Stimulated activated CD8-positive, alpha-beta memory T cell treated with anti-CD3 and anti-CD28 coated beads, Interleukin-4, amount 100 ng/mL, for 4 hours (primary cell): ENCODE results near the gene ZCCHC3.

Experiments
- DNase-seq, 2 donors: peaks; one replicate each; pipeline ENCODE4 v3.0.0-alpha.2; 2020; ENCODE audit warnings: low read depth in 2 of 2, low spot score in 1 of 2

The ZCCHC3 gene

GRCh38 chr20:278607-279571 is 18.5 kb upstream of the ZCCHC3 start:
- no peak for DNase-seq

GRCh38 chr20:284172-284571 is 13.2 kb upstream of the ZCCHC3 start:
- DNase-seq, result no peak

DNA sequence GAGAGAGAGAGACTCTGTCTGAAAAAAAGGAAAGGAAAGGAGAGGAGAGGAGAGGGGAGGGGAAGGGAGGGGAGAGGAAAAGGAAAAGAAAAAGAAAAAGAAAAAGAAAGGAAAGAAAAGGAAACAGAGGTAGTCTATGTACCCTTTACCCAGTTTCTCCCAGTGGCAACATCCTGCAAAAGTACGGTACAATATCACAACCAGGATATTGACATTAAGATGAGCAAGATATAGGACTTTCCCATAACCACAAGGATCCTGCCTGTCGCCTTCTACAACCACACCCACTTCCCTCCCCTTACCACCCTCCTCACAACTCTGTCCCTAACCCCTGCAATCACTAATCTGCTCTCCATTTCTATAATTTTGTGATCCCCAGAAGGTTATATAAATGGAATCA is 10.9 kb upstream of the ZCCHC3 start:
- no peak for DNase-seq

DNA sequence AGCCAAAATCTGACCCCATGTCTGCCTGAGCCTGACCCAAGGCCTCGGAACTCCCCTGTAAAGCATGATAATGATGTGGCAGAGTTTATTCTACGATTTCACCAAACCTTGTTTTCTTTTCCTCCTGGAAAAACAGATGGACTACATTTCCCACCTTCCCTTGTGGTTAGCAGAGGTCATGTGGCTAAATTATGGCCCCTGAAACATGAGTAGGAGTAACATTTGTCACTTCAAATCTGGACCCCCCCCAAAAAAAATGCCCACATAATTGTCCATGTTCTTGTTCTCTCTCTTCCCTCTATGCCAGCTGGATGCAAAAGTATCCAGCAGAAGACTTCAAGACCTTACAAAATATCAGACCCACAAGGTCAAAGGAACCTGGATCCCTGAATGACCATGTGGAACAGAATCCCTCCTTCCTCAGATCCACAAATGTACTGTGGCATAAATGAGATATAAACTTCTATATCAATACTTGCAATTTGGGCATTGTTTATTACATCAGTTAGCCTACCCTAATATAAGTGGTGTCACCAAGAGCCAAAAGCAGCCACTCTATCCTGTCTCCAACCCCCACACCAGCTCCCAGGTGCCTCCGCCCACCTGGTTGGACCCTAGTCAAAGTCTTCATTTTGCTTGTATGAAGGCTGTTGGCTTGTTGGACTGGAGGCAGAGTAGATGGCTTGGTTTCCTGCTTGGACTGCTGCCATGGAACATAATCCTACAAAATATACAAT is 8.2 kb upstream of the ZCCHC3 start:
- DNase-seq, result no peak

GRCh38 chr20:289693-290083 is 7.7 kb upstream of the ZCCHC3 start:
- no peak for DNase-seq

DNA sequence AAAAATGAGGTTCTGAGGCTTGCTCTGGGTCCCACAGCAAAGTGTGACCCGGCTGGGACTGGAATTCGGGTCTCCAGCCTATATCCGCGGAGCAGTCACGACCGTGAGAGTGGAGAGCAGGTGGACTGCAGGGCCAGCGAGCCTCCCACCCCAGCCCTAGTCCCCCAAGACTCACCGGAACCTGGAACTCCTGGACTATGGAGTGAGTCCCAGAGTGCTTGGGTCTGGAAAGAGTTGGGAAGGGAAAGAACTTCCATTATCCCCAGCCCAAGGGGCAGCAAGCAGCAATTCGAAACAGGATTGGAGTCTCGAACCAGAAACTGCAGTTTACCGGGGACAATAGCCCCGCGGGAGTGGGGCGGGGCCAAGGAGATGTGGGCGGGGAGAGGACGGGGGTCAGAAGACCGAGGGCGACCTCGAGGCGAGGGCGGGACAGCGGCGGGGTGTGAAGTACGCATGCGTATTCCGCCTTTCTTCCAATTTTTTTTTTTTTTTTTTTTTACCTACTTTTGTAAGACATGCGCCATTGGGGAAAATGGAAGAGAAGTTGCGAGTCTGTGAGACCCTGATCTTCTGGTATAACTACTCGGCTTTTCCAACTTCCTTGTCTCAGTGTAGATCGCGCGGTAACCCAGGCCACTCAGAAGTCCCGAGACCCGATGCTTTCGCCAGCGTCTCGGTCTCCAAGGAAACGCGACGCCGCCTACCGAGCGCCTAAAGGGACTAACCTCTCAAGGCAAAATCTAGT is 7.1 kb upstream of the ZCCHC3 start, which contains the start of gene C20orf96:
Gene C20orf96, minus strand, starts transcription at position 667 of the 748 bp plus-strand sequence. Its CDS starts 140 bp downstream, at position 527.
- DNase-seq, result peak; percentile 70 to 71

DNA sequence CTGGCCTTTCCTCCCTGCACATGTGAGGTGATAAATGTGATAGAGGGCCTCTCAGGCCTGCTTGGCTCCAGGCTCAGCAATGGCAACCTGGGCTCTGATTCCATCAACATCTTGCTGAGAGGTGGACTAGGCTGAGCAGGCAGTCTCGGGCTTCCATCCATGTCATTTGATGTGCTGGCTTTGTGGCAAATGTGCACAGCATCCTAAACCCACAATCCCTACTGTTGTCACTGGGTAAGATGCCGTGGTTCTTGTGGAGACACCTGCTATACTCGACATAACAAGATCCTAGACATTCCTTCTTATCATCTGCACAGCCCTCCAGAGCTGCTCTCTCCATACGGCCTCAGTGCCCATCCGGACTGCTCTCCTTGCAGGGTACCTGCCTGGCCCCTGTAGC is 2.8 kb upstream of the ZCCHC3 start:
- no peak for DNase-seq

DNA sequence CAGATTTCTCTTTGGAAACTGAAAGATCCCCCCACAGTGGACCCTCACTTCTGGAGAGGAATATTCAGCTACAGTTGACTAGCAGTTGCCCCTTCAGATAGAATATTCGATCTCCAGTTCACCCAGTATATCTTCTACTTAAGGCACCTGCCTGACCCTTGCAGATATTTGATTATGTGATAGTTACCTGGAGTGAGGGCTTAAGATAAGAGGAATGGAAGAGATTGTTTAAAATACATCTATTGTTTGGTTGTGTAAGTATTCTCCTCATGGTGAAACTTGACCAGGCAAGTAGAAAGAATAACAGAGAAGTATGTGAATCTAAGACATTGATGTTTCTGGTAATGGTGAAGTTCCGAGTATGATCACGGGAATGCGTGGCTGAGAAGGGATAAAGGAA is 1.6 kb upstream of the ZCCHC3 start:
- no peak for DNase-seq

GRCh38 chr20:297925-298775 is 780 bp downstream of the ZCCHC3 start:
- no peak for DNase-seq

DNA sequence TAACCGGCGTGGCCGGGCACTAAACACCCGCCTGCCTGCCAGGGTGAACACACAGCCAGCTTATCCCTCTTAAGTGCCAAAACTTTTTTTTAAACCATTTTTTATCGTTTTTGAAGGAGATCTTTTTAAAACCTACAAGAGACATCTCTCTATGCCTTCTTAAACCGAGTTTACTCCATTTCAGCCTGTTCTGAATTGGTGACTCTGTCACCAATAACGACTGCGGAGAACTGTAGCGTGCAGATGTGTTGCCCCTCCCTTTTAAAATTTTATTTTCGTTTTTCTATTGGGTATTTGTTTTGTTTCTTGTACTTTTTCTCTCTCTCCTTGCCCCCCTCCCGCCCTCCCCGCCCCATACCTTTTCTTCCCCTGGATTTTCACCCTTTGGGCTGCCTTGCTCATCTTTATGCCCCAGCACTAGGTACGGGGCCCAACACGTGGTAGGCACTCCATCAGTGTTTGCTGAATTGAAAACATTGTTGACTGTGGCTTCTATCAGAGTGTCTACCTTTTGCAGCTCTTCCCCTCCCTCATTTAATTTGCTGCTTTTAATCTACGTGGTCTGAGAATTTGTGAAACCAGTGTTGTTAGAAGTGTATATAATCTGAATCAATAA is 1.5 kb downstream of the ZCCHC3 start:
- DNase-seq, result no peak

DNA sequence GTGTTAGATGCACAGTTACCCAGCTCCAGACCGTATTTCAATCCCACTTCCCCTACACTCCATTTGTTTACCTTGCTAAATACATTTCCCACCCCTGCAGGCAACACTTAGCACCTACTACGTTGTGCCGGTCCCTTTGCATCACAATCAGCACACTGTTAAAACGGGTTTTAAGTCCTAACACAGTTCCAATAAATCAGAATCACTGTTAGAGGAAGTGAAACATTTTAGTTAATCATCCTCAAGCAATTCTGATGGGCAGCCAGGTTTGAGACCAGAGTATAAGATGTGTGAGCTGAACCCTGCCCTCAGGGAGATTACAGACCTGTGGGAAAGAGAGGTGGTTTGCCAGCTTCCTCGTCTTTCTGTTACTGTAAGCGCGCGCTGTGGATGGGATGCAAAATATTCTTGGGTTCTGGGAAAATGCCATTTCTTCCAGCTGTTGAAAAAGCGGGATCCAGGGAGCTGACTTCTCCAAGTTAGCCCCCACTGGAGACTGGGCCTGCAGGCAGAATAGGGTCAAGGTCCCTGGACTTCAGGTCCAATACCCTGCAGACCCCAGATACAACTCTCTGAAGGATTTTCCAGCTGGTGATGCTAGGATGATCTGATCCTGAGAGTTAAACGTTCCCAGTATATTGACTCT is 3.1 kb downstream of the ZCCHC3 start:
- no peak for DNase-seq

GRCh38 chr20:301886-302848 is 4.8 kb downstream of the ZCCHC3 start:
- DNase-seq, result no peak

DNA sequence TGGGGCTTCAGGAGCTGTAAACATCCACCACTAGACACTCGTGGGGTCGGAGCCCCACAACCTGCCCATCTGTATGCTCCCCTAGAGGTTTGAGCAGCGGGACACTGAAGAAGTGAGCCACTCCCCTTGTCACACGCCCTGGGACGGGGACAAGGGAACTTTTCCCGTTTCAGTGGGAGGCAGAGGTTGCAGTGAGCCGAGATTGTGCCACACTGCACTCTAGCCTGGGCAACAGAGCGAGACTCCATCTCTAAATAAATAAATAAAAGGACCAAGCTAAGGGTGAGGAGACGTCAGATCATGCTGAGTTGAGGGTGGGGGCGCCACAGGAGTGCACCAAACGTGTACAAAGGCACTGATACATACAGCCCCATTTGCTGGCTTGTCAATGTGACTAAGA is 8.4 kb downstream of the ZCCHC3 start:
- no peak for DNase-seq

- DNase-seq, result no peak
Observed at GRCh38 chr20:308427-309038, 11.2 kb downstream of the ZCCHC3 start.

DNA sequence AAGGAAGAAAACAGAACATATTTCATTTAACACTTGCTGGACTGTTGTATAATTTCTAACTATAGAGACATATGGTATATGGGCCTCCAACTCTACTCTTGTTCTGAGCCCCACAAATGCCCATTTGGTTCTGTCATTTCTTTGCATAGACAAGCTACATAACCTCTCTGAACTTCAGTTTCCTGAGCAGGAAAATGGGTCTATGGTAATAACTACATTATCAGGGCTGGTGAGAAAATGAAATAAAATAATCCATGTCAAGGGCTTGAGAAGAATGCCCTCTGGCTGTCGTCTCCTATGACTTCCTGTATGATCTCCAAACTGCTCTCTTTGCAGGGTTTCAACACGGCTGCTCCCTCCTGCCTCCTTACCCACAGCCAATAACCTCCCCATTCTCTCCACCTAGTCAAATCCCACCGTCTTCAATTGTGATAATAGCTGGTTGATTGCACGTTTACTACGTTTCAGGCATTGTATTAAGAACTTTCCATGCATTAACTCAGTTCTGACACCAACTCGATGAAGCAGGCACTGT is 12.0 kb downstream of the ZCCHC3 start:
- DNase-seq, result no peak

DNA sequence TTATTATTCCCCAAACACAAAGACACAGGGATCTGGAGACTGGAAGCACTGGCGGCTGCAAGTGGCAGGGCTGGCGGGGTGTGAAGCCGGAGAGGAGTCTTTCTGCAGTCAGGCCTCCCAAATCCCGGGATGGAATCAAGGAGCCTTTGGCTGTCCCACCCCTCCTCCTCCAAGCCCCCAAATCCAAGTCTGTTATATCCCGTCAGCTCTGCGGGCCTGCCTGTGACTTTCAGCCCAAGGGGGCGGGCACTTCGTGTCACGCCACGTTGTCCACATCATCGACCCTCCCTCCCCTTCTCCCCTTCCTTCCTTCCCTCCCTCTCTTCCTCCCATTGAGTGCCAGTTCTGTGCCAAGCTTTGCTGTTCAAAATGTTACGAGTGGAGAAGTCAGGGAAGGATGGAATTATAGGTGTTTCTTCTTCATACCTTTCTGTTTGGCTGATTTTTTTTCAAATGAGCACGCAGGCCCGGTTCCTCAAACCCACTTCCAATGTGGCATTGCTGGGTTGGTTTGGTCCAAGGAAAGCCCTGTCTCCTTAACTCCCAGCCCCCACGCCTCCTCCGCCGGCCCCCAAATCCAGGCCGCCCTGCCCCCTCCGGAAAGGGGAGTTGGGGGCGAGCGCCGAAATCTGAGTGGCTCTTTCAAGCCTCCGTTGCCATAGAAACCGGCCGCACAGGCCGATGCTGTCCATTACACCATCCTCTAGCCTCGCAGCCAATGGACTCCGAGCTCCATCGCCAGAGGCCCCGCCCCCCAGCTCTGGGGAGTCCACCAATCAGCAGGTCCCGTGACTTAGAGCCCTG is 12.7 kb downstream of the ZCCHC3 start:
- DNase-seq, result peak; percentile 62 to 69

DNA sequence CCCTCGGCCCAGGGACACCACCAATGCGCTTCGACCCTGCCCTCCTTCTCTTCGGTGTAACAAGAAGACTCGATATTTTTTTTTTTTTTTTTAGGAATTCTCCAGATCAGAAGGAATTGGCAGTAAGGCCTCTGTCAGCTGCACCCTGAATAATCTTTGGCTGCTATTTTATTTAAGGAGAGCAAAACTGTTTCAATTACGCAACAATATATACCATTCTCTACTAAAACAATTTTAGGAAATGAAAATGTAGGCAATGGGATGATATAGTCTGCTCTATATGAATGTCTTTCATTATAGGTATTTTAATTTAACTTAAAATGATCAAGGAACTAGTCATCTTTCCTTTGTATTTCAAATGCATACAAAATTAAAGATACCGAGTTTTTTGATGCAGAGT is 13.3 kb downstream of the ZCCHC3 start:
- no peak for DNase-seq
